Measurements from ENCODE around the gene MACROD2. TPM values are rescaled to one million over a fixed set of nuclear protein-coding genes. Genes with fewer than 3 reads are reported as not detected.

MACROD2 gene
- total RNA-seq, 4 donors from 2014 or later = 4.0 to 14.1 (median 10.4) TPM

GRCh38 chr20:15155848-15156401 lies 1160.6 kb downstream of the MACROD2 start:
- Histone ChIP-seq H3K27ac (no peak overlapping the region), H3K4me3 (no peak overlapping the region), H3K9me3 (peaks cover 0 to 3% (median 0%) of the 10 kb centered on the region in 4 donors), H3K27me3 (no peaks in the 10 kb centered on the region), H3K4me1 (no peaks in the 10 kb centered on the region), H3K36me3 (no peaks in the 10 kb centered on the region)
- no peak for DNase-seq (ENCODE audit: low spot score in 2 of 2)
- TF ChIP-seq, protein P1, sequence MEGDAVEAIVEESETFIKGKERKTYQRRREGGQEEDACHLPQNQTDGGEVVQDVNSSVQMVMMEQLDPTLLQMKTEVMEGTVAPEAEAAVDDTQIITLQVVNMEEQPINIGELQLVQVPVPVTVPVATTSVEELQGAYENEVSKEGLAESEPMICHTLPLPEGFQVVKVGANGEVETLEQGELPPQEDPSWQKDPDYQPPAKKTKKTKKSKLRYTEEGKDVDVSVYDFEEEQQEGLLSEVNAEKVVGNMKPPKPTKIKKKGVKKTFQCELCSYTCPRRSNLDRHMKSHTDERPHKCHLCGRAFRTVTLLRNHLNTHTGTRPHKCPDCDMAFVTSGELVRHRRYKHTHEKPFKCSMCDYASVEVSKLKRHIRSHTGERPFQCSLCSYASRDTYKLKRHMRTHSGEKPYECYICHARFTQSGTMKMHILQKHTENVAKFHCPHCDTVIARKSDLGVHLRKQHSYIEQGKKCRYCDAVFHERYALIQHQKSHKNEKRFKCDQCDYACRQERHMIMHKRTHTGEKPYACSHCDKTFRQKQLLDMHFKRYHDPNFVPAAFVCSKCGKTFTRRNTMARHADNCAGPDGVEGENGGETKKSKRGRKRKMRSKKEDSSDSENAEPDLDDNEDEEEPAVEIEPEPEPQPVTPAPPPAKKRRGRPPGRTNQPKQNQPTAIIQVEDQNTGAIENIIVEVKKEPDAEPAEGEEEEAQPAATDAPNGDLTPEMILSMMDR (IDR thresholded peaks at IDR 0.05) = no peak
- TF ChIP-seq EP300 (IDR thresholded peaks at IDR 0.05) (no peak), POLR2A (IDR thresholded peaks at IDR 0.05) (no peak)

DNA sequence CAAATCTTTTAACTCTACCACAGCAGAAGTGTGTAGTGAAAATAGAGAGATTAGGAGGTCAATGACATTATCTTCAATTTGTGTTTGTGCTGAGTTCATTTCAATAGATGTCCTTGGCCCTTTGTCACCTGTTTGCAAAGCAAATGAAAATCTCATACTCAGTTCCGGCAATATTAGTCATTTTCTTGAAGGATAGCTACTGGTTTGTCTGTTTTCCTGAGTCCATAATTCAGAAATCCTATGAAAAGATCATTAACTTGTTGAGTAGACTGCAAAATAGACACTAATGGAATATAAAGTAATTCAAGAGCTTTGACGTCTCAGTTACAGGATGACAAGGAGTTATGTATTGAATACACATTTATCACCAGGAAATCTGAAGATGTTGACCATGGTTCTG lies 1163.2 kb downstream of the MACROD2 start:
- H3K4me1 ChIP-seq = no peaks in the 10 kb centered on the region
- peaks cover 0 to 3% (median 0%) of the 10 kb centered on the region in 4 donors for H3K9me3 ChIP-seq
- H3K4me3 ChIP-seq = no peak overlapping the region
- TF ChIP-seq POLR2A (IDR thresholded peaks at IDR 0.05) (no peak), EP300 (IDR thresholded peaks at IDR 0.05) (no peak)
- TF ChIP-seq, protein P1 (IDR thresholded peaks at IDR 0.05) = no peak
- H3K36me3 ChIP-seq = no peaks in the 10 kb centered on the region
- DNase-seq (ENCODE audit: low spot score in 2 of 2) = no peak
- no peak overlapping the region for H3K27ac ChIP-seq
- 40 to 67% methylated on average over 2 of the region's 2 CpGs for WGBS, 2 donors
- no peaks in the 10 kb centered on the region for H3K27me3 ChIP-seq

DNA sequence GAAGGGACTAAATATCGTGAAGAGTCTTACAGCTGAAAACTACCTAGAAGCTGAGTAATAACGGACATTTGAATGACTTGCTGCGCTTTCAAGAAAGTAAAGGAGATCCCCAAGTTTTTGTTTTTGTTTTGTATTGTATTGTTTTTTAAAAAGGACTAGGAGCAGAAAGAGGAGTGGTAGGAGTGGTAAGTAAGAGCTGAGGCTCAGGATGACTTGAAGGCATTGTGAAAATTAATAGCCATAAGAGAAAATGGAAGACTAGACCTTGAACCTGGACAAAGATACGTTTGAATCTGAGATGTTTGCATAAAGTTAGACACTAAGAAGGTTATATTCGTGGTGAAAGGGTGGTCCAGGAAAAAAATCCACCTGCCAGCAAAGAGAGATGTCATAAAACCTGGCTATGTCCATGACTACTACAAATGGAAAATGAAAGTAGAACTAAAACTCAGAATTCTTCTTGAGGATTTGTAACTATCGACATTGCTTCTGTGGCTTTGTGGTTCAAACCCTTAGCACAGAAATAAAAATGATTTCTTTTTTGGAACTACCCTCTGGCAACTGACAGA lies 1166.8 kb downstream of the MACROD2 start:
- H3K9me3 ChIP-seq = no peaks in the 10 kb centered on the region
- WGBS, 2 donors = 73 to 78% methylated on average over 6 of the region's 6 CpGs
- H3K4me1 ChIP-seq = no peaks in the 10 kb centered on the region
- H3K36me3 ChIP-seq = no peaks in the 10 kb centered on the region
- H3K27me3 ChIP-seq = no peaks in the 10 kb centered on the region
- no peak for DNase-seq (ENCODE audit: low spot score in 2 of 2)
- no peak for TF ChIP-seq POLR2A (IDR thresholded peaks at IDR 0.05)
- TF ChIP-seq, protein P1 (IDR thresholded peaks at IDR 0.05) = no peak
- TF ChIP-seq EP300 (IDR thresholded peaks at IDR 0.05) = no peak
- H3K27ac ChIP-seq = no peak overlapping the region
- H3K4me3 ChIP-seq = peak overlapping the region in 3 of 4 donors; percentile 5 to 32 (median 22)

DNA sequence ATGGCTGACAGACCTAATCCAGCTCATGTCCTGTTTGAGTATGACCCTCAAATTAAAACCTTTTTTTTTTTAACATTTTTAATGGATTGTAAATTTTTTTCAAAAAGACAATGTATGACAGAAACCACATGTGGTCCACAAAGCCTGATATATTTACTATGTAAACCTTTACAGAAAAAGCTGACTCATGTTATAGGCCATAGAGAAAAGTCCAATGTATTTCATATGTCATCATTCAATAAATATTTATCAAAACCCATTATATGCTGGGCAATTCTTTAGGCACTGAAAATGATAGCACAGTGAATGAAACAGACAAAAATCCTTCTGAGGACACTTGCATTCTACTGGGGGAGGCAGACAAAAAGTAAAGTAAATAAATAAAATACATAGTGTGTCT lies 1168.3 kb downstream of the MACROD2 start:
- no peaks in the 10 kb centered on the region for H3K27me3 ChIP-seq
- H3K36me3 ChIP-seq = no peaks in the 10 kb centered on the region
- TF ChIP-seq POLR2A (IDR thresholded peaks at IDR 0.05) (no peak), EP300 (IDR thresholded peaks at IDR 0.05) (no peak)
- TF ChIP-seq, protein P1 (IDR thresholded peaks at IDR 0.05) = no peak
- H3K4me1 ChIP-seq = no peaks in the 10 kb centered on the region
- no peak overlapping the region for H3K4me3 ChIP-seq
- no peak overlapping the region for H3K27ac ChIP-seq
- no peak for DNase-seq (ENCODE audit: low spot score in 2 of 2)
- H3K9me3 ChIP-seq = no peaks in the 10 kb centered on the region

GRCh38 chr20:15164726-15165125 lies 1169.4 kb downstream of the MACROD2 start:
- Histone ChIP-seq H3K27ac (no peak overlapping the region), H3K36me3 (no peaks in the 10 kb centered on the region), H3K4me1 (no peaks in the 10 kb centered on the region), H3K9me3 (no peaks in the 10 kb centered on the region), H3K4me3 (no peak overlapping the region), H3K27me3 (no peaks in the 10 kb centered on the region)
- 95 to 97% methylated on average over 1 of the region's 1 CpG for WGBS, 2 donors
- no peak for DNase-seq (ENCODE audit: low spot score in 2 of 2)
- TF ChIP-seq POLR2A (IDR thresholded peaks at IDR 0.05) = no peak
- TF ChIP-seq, protein P1 (IDR thresholded peaks at IDR 0.05) = no peak
- no peak for TF ChIP-seq EP300 (IDR thresholded peaks at IDR 0.05)

Data from tibial nerve (tissue), 4 donors.